Spleen (tissue), 11 donors: Measurements from ENCODE around the gene TMEM164. TPM values are rescaled to one million over a fixed set of nuclear protein-coding genes. Genes with fewer than 3 reads are reported as not detected.

Experiments
- DNase-seq: peaks from one replicate; pipeline ENCODE4 v3.0.0-alpha.2; 2020
- H3K27ac ChIP-seq, 8 donors: fragments of 200-600 bp; sonication (generic) in 7 of 8; 1 replicate in 4 of 8; 2 replicates in 4 of 8; pipeline versions ENCODE4 v1.5.0 to v1.8.0; 2016 to 2021; ENCODE audit warnings: inconsistent platforms in 4 of 8, mild to moderate bottlenecking in 4 of 8, moderate library complexity in 1 of 8
- H3K27me3 ChIP-seq, 7 donors: fragments of 200-600 bp; sonication (generic) in 6 of 7; replicated peaks in 1 of 7; 1 replicate in 4 of 7; 2 replicates in 3 of 7; pipeline versions ENCODE4 v1.5.0 to v1.8.0; 2016 to 2021; ENCODE audit warnings: inconsistent platforms in 3 of 7, mild to moderate bottlenecking in 1 of 7
- H3K36me3 ChIP-seq, 6 donors: fragments of 200-600 bp; sonication (generic) in 5 of 6; 1 replicate in 4 of 6; 2 replicates in 2 of 6; pipeline versions ENCODE4 v1.5.0 to v1.8.0; 2016 to 2021; ENCODE audit warnings: inconsistent platforms in 2 of 6
- H3K4me1 ChIP-seq, 6 donors: fragments of 200-600 bp; sonication (generic) in 5 of 6; 1 replicate in 3 of 6; 2 replicates in 3 of 6; pipeline versions ENCODE4 v1.5.0 to v1.8.0; 2016 to 2021; ENCODE audit warnings: inconsistent platforms in 3 of 6
- H3K4me3 ChIP-seq, 8 donors: fragments of 200-600 bp; sonication (generic) in 7 of 8; 1 replicate in 4 of 8; 2 replicates in 4 of 8; pipeline versions ENCODE4 v1.5.0 to v1.8.0; 2016 to 2021; ENCODE audit warnings: inconsistent platforms in 4 of 8, mild to moderate bottlenecking in 4 of 8, moderate library complexity in 2 of 8
- H3K9me3 ChIP-seq, 8 donors: fragments of 200-600 bp; sonication (generic) in 7 of 8; 1 replicate in 4 of 8; 2 replicates in 4 of 8; pipeline versions ENCODE4 v1.5.0 to v1.8.0; 2016 to 2021; ENCODE audit warnings: inconsistent platforms in 4 of 8
- CTCF ChIP-seq, 11 experiments: fragments of 200-600 bp in 7 of 11; fragments of 450-650 bp in 4 of 11; sonication (generic) in 4 of 11; IDR thresholded peaks in 8 of 11; conservative IDR thresholded peaks in 3 of 11; 1 replicate in 7 of 11; 2 replicates in 4 of 11; pipeline versions ENCODE4 v1.4.0 to v1.8.0; 2016 to 2021; ENCODE audit warnings: antibody characterized with exemption in 11 of 11, inconsistent platforms in 4 of 11, mild to moderate bottlenecking in 1 of 11
- POLR2A ChIP-seq, 3 donors: fragments of 450-650 bp; IDR thresholded peaks; one replicate each; pipeline ENCODE4 v1.5.1; 2017; ENCODE audit warnings: antibody characterized with exemption in 3 of 3, mild to moderate bottlenecking in 1 of 3
- POLR2AphosphoS5 ChIP-seq, 3 donors: sonication (generic); formaldehyde crosslinking; IDR thresholded peaks; one replicate each; pipeline ENCODE4 v1.5.1; 2017; ENCODE audit warnings: antibody characterized with exemption in 3 of 3
- WGBS, 5 donors: extraction: QIAGEN DNeasy Blood & Tissue Kit in 3 of 5; methylation state at CpG; one replicate each; pipeline versions ENCODE4 v1.1.5 to v1.1.7; 2013 to 2018; 5-methylcytosine and 5-hydroxymethylcytosine counted together
- intact Hi-C: fragments of 100-400 bp; cut with DNase I; formaldehyde crosslinking; loops from one replicate; pipeline ENCODE4 v1.15.0; 2023; ENCODE audit warnings: low total_unique reads
- polyA plus RNA-seq, 3 donors: library from polyadenylated mRNA; stranded (reverse); fragments of 200-250 nt; gene quantifications; one replicate each; pipeline ENCODE4 v1.2.1, GENCODE V29; 2013
- total RNA-seq, 7 donors: library from RNA; depleted of rRNA in 3 of 7; stranded (reverse); fragments of >200 nt in 3 of 7; fragmentation: NEBNext Ultra II Directional in 4 of 7; extraction: Animal tissue kit (Norgen Biotek cat#: 25700) in 4 of 7; gene quantifications; one replicate each; pipeline versions ENCODE4 v1.1.0 to v1.2.1, GENCODE V29; 2016 to 2021
- donor health status: healthy with polysubstance abuse.
- donor health status: DM: no; HTN: no; CAD: no; lungs with moderate emphysema.
- donor health status: DM: no; HTN: no; CAD: no.
- donor health status: Bipolar disorder and iron deficiency.
- donor health status: healthy.
- donor health status: DM: no; HTN: no; CAD: no.
- donor health status: DM: yes; HTN: yes; CAD: no.

The TMEM164 gene
- total and polyA plus RNA-seq, 10 donors = 3.9 to 29.7 (median 24.3) TPM

GRCh38 chrX:110201799-110202198, 198.9 kb downstream of the TMEM164 start:
- no peaks in the 10 kb centered on the region for H3K9me3 ChIP-seq
- no peak overlapping the region for H3K27ac ChIP-seq
- H3K4me3 ChIP-seq = no peak overlapping the region
- H3K36me3 ChIP-seq = peaks cover 0 to 26% (median 0%) of the 10 kb centered on the region in 6 donors
- WGBS, 5 donors = 66 to 99% (median 95%) methylated on average over 3 of the region's 3 CpGs
- TF ChIP-seq POLR2A (IDR thresholded peaks at IDR 0.05) = no peak
- H3K27me3 ChIP-seq = no peaks in the 10 kb centered on the region
- no peaks in the 10 kb centered on the region for H3K4me1 ChIP-seq
- no peak for DNase-seq
- intact Hi-C loops = no loop called here

- Histone ChIP-seq H3K36me3 (peaks cover 0 to 12% (median 0%) of the 10 kb centered on the region in 6 donors), H3K4me3 (no peak overlapping the region), H3K27ac (no peak overlapping the region), H3K4me1 (no peaks in the 10 kb centered on the region), H3K9me3 (no peaks in the 10 kb centered on the region), H3K27me3 (no peaks in the 10 kb centered on the region)
- no peak for DNase-seq
- no peak for TF ChIP-seq CTCF (IDR thresholded peaks at IDR 0.05 in 8 of 11, conservative IDR thresholded peaks at IDR 0.05 in 3 of 11)
- no peak for TF ChIP-seq POLR2AphosphoS5 (IDR thresholded peaks at IDR 0.05)
- TF ChIP-seq POLR2A (IDR thresholded peaks at IDR 0.05) = no peak
- intact Hi-C loops = no loop called here
Observed at GRCh38 chrX:110204986-110205385, 202.1 kb downstream of the TMEM164 start.

- H3K27ac ChIP-seq = no peak overlapping the region
- TF ChIP-seq POLR2AphosphoS5 (IDR thresholded peaks at IDR 0.05) = no peak
- no peak for TF ChIP-seq POLR2A (IDR thresholded peaks at IDR 0.05)
- no peak for TF ChIP-seq CTCF (IDR thresholded peaks at IDR 0.05 in 8 of 11, conservative IDR thresholded peaks at IDR 0.05 in 3 of 11)
- WGBS, 5 donors = 70 to 100% (median 97%) methylated on average over 2 of the region's 2 CpGs
- no peaks in the 10 kb centered on the region for H3K27me3 ChIP-seq
- no peak for DNase-seq
- H3K4me3 ChIP-seq = no peak overlapping the region
- H3K4me1 ChIP-seq = no peaks in the 10 kb centered on the region
- no peaks in the 10 kb centered on the region for H3K9me3 ChIP-seq
- intact Hi-C loops = no loop called here
- H3K36me3 ChIP-seq = no peaks in the 10 kb centered on the region
Observed at GRCh38 chrX:110208092-110208491, 205.2 kb downstream of the TMEM164 start.

GRCh38 chrX:110210417-110211139, 207.7 kb downstream of the TMEM164 start:
- H3K27me3 ChIP-seq = no peaks in the 10 kb centered on the region
- H3K4me1 ChIP-seq = no peaks in the 10 kb centered on the region
- no peak for DNase-seq
- H3K4me3 ChIP-seq = no peak overlapping the region
- no peaks in the 10 kb centered on the region for H3K9me3 ChIP-seq
- no peak overlapping the region for H3K27ac ChIP-seq
- no peaks in the 10 kb centered on the region for H3K36me3 ChIP-seq
- WGBS, 5 donors = 52 to 91% (median 81%) methylated on average over 5 of the region's 5 CpGs
- intact Hi-C loops = no loop called here
- TF ChIP-seq POLR2A (IDR thresholded peaks at IDR 0.05) = no peak
- no peak for TF ChIP-seq CTCF (IDR thresholded peaks at IDR 0.05 in 8 of 11, conservative IDR thresholded peaks at IDR 0.05 in 3 of 11)
- no peak for TF ChIP-seq POLR2AphosphoS5 (IDR thresholded peaks at IDR 0.05)
